Right renal pelvis (tissue), 4 donors: ENCODE data around the gene CNTNAP4. TPM values are rescaled to one million over a fixed set of nuclear protein-coding genes. Genes with fewer than 3 reads are reported as not detected.

Experiments
- DNase-seq, 4 donors: peaks; one replicate each; pipeline ENCODE4 v3.0.0-alpha.2; 2013; ENCODE audit warnings: low read depth in 4 of 4, low spot score in 3 of 4, missing footprints in 1 of 4
- polyA plus RNA-seq, 4 donors: library from polyadenylated mRNA; unstranded; fragments of 120-200 nt; gene quantifications; one replicate each; pipeline ENCODE4 v1.2.1, GENCODE V29; 2013; ENCODE audit not compliant: insufficient read length in 4 of 4

The CNTNAP4 gene
- polyA plus RNA-seq, 4 donors = 0.17 to 0.43 (median 0.25) TPM

- DNase-seq = no peak
Observed at GRCh38 chr16:76303637-76304314, 26.6 kb downstream of the CNTNAP4 start.

- DNase-seq = no peak
Observed at GRCh38 chr16:76309639-76310335, 32.6 kb downstream of the CNTNAP4 start.

GRCh38 chr16:76311260-76311659, 34.1 kb downstream of the CNTNAP4 start:
- DNase-seq = no peak

- no peak for DNase-seq
Observed at GRCh38 chr16:76318565-76318964, 41.4 kb downstream of the CNTNAP4 start.

GRCh38 chr16:76329106-76329505, 51.9 kb downstream of the CNTNAP4 start:
- DNase-seq = no peak

GRCh38 chr16:76335180-76335974, 58.2 kb downstream of the CNTNAP4 start:
- DNase-seq = no peak

GRCh38 chr16:76336112-76336511, 58.9 kb downstream of the CNTNAP4 start:
- DNase-seq = no peak

GRCh38 chr16:76338472-76338871, 61.3 kb downstream of the CNTNAP4 start:
- DNase-seq = no peak

- DNase-seq = no peak
Observed at GRCh38 chr16:76343769-76344168, 66.6 kb downstream of the CNTNAP4 start.

- DNase-seq = no peak
Observed at GRCh38 chr16:76345163-76345661, 68.0 kb downstream of the CNTNAP4 start.

- no peak for DNase-seq
Observed at GRCh38 chr16:76346210-76346609, 69.0 kb downstream of the CNTNAP4 start.

GRCh38 chr16:76351441-76351840, 74.2 kb downstream of the CNTNAP4 start:
- no peak for DNase-seq

GRCh38 chr16:76360404-76360803, 83.2 kb downstream of the CNTNAP4 start:
- no peak for DNase-seq

GRCh38 chr16:76370344-76370743, 93.1 kb downstream of the CNTNAP4 start:
- no peak for DNase-seq

GRCh38 chr16:76371441-76371840, 94.2 kb downstream of the CNTNAP4 start:
- DNase-seq = no peak

GRCh38 chr16:76373998-76374397, 96.8 kb downstream of the CNTNAP4 start:
- DNase-seq = no peak

GRCh38 chr16:76376988-76377387, 99.8 kb downstream of the CNTNAP4 start:
- DNase-seq = no peak

GRCh38 chr16:76378020-76378419, 100.8 kb downstream of the CNTNAP4 start:
- DNase-seq = no peak

GRCh38 chr16:76381096-76381495, 103.9 kb downstream of the CNTNAP4 start:
- no peak for DNase-seq

- no peak for DNase-seq
Observed at GRCh38 chr16:76385601-76386230, 108.5 kb downstream of the CNTNAP4 start.

- no peak for DNase-seq
Observed at GRCh38 chr16:76386784-76387183, 109.6 kb downstream of the CNTNAP4 start.
